ENCODE measurements around the gene MPZL1. TPM values are rescaled to one million over a fixed set of nuclear protein-coding genes. Genes with fewer than 3 reads are reported as not detected.

The MPZL1 gene
- total RNA-seq, 3 donors from 2014 or later = 95.6 to 117 (median 103) TPM

- ATAC-seq (no peak), DNase-seq (no peak)
- TF ChIP-seq CTCF (IDR thresholded peaks at IDR 0.05) = no peak
- Histone ChIP-seq H3K4me1 (ENCODE audit: low read depth) (peaks cover 38% of the 10 kb centered on the region), H3K36me3 (ENCODE audit: low read depth) (no peaks in the 10 kb centered on the region), H3K9me3 (no peaks in the 10 kb centered on the region), H3K4me3 (no peak overlapping the region)
- intact Hi-C loops (cut with DNase I, micrococcal nuclease) = no loop called here
Measured at GRCh38 chr1:167757433-167758309, 35.9 kb downstream of the MPZL1 start.

GRCh38 chr1:167761400-167761799 lies 39.6 kb downstream of the MPZL1 start:
- no peak for DNase-seq
- Histone ChIP-seq H3K4me3 (no peak overlapping the region), H3K36me3 (ENCODE audit: low read depth) (no peaks in the 10 kb centered on the region), H3K9me3 (no peaks in the 10 kb centered on the region), H3K4me1 (ENCODE audit: low read depth) (peaks cover 20% of the 10 kb centered on the region)
- no peak for TF ChIP-seq CTCF (IDR thresholded peaks at IDR 0.05)
- ATAC-seq = no peak
- intact Hi-C loops (cut with DNase I, micrococcal nuclease) = no loop called here

GRCh38 chr1:167762061-167762746 lies 40.4 kb downstream of the MPZL1 start:
- intact Hi-C loops (cut with DNase I, micrococcal nuclease) = no loop called here
- no peaks in the 10 kb centered on the region for H3K36me3 ChIP-seq (ENCODE audit: low read depth)
- H3K4me3 ChIP-seq = no peak overlapping the region
- DNase-seq (no peak), ATAC-seq (no peak)
- no peak for TF ChIP-seq CTCF (IDR thresholded peaks at IDR 0.05)
- no peaks in the 10 kb centered on the region for H3K9me3 ChIP-seq
- H3K4me1 ChIP-seq (ENCODE audit: low read depth) = peaks cover 13% of the 10 kb centered on the region

GRCh38 chr1:167763525-167764220 lies 41.9 kb downstream of the MPZL1 start:
- Histone ChIP-seq H3K36me3 (ENCODE audit: low read depth) (no peaks in the 10 kb centered on the region), H3K4me1 (ENCODE audit: low read depth) (no peaks in the 10 kb centered on the region), H3K4me3 (no peak overlapping the region), H3K9me3 (no peaks in the 10 kb centered on the region)
- no peak for ATAC-seq
- TF ChIP-seq CTCF (IDR thresholded peaks at IDR 0.05) = no peak
- intact Hi-C loops (cut with DNase I, micrococcal nuclease) = no loop called here
- no peak for DNase-seq

GRCh38 chr1:167764458-167765330 lies 42.9 kb downstream of the MPZL1 start:
- Histone ChIP-seq H3K9me3 (no peaks in the 10 kb centered on the region), H3K36me3 (ENCODE audit: low read depth) (no peaks in the 10 kb centered on the region), H3K4me3 (no peak overlapping the region), H3K4me1 (ENCODE audit: low read depth) (no peaks in the 10 kb centered on the region)
- intact Hi-C loops (cut with DNase I, micrococcal nuclease) = no loop called here
- no peak for DNase-seq
- no peak for TF ChIP-seq CTCF (IDR thresholded peaks at IDR 0.05)
- no peak for ATAC-seq

All from mucosa of descending colon (tissue), 3 donors.